Spinal cord (tissue), 10 donors: ENCODE results near the gene SPATA3. TPM values are rescaled to one million over a fixed set of nuclear protein-coding genes. Genes with fewer than 3 reads are reported as not detected.

ENCODE experiments used
- DNase-seq, 6 donors: peaks; one replicate each; pipeline versions ENCODE4 v3.0.0 to v3.0.0-alpha.2; 2013 to 2015; ENCODE audit warnings: low spot score in 6 of 6, low read depth in 4 of 6
- H3K27ac ChIP-seq: one replicate; pipeline ENCODE4 v1.5.1; 2013; ENCODE audit warnings: low read depth, low read length, control low read depth
- H3K27me3 ChIP-seq: one replicate; pipeline ENCODE4 v1.6.1; 2013; ENCODE audit warnings: low read length; ENCODE audit not compliant: control insufficient read depth, insufficient read depth
- H3K36me3 ChIP-seq: one replicate; pipeline ENCODE4 v1.6.1; 2013; ENCODE audit warnings: low read length; ENCODE audit not compliant: control insufficient read depth, insufficient read depth
- H3K4me1 ChIP-seq: one replicate; pipeline ENCODE4 v1.6.1; 2013; ENCODE audit warnings: low read length; ENCODE audit not compliant: control insufficient read depth, insufficient read depth
- H3K4me3 ChIP-seq: one replicate; pipeline ENCODE4 v1.5.1; 2013; ENCODE audit warnings: low read depth, low read length, control low read depth
- H3K9me3 ChIP-seq: one replicate; pipeline ENCODE4 v1.6.1; 2013; ENCODE audit warnings: low read length; ENCODE audit not compliant: control insufficient read depth, insufficient read depth
- WGBS: methylation state at CpG from one replicate; pipeline ENCODE4 v1.1.5; 2013; ENCODE audit warnings: missing lambda C conversion rate; ENCODE audit not compliant: insufficient coverage; 5-methylcytosine and 5-hydroxymethylcytosine counted together
- polyA plus RNA-seq, 2 donors: library from polyadenylated mRNA; unstranded; fragments of 120-200 nt; gene quantifications; one replicate each; pipeline ENCODE4 v1.2.1, GENCODE V29; 2013; ENCODE audit not compliant: insufficient read length in 2 of 2
- total RNA-seq, 2 donors: library from RNA; depleted of rRNA in 1 of 2; stranded (reverse); fragments of 120-200 nt in 1 of 2; fragments of >200 nt in 1 of 2; gene quantifications; one replicate each; pipeline versions ENCODE4 v1.2.3 to v1.2.4, GENCODE V29; 2013 to 2014
- donor health status: healthy.

SPATA3 gene
- total and polyA plus RNA-seq, 4 donors: not detected

DNA sequence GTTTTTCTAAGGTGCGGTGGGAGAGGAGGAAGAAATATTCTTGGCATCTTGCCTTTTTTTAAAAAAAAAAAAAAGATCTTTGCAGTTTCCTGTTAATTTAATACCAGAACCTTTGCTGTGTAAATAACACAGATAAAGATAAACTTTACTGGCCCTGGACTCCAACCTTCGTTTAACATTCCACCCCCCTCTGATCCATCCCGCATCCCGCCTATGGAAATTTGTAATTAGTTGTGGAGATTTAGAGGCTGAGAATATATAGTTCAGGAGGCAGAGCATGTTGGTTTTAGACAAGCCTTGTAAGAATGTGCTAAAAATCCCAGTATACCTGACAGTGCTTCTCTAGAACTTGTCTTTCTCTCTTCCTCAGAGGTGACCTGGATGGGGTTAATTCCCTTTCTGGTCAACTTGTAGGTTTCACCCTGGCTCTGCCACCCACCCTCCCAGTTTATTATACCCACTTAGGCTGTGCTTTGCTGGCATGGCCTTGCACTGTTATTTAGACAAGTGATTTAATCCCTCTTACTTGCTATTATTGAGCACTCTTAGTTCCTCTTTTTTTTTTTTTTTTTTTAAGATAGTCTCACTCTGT, 38.5 kb downstream of the SPATA3 start:
- Histone ChIP-seq H3K9me3 (no peaks in the 10 kb centered on the region), H3K27me3 (peaks cover 11% of the 10 kb centered on the region), H3K4me3 (no peak overlapping the region), H3K36me3 (peaks cover 1% of the 10 kb centered on the region), H3K4me1 (peaks cover 10% of the 10 kb centered on the region), H3K27ac (no peak overlapping the region)
- no CpG with 5 or more reads among the region's 4 CpGs for WGBS
- DNase-seq: no peak

GRCh38 chr2:231036131-231036530, 40.2 kb downstream of the SPATA3 start:
- Histone ChIP-seq H3K27me3 (peaks cover 11% of the 10 kb centered on the region), H3K9me3 (no peaks in the 10 kb centered on the region), H3K36me3 (peaks cover 4% of the 10 kb centered on the region), H3K27ac (no peak overlapping the region), H3K4me1 (peaks cover 12% of the 10 kb centered on the region), H3K4me3 (no peak overlapping the region)
- 50% methylated on average over 3 of the region's 4 CpGs for WGBS
- no peak for DNase-seq

- Histone ChIP-seq H3K36me3 (peaks cover 10% of the 10 kb centered on the region), H3K9me3 (no peaks in the 10 kb centered on the region), H3K27ac (no peak overlapping the region), H3K27me3 (peaks cover 11% of the 10 kb centered on the region), H3K4me3 (no peak overlapping the region), H3K4me1 (peaks cover 12% of the 10 kb centered on the region)
- WGBS: 60% methylated on average over 4 of the region's 12 CpGs
- no peak for DNase-seq
Observed at GRCh38 chr2:231036578-231037106, 40.7 kb downstream of the SPATA3 start.

- peak in 2 of 6 donors; percentile 61 to 63 for DNase-seq
- peaks cover 11% of the 10 kb centered on the region for H3K27me3 ChIP-seq
- peaks cover 15% of the 10 kb centered on the region for H3K36me3 ChIP-seq
- WGBS: under 1% methylated on average over 61 of the region's 61 CpGs
- H3K9me3 ChIP-seq: no peaks in the 10 kb centered on the region
- H3K27ac ChIP-seq: peak within 1 kb of the TSS; percentile 40
- H3K4me3 ChIP-seq: peak within 1 kb of the TSS; percentile 59
- H3K4me1 ChIP-seq: peaks cover 12% of the 10 kb centered on the region
Observed at GRCh38 chr2:231037202-231037730, 41.3 kb downstream of the SPATA3 start, which contains the start of gene C2orf72. Gene C2orf72 (plus strand): TSS chr2:231037523. CDS start chr2:231037566, 43 bp downstream.

DNA sequence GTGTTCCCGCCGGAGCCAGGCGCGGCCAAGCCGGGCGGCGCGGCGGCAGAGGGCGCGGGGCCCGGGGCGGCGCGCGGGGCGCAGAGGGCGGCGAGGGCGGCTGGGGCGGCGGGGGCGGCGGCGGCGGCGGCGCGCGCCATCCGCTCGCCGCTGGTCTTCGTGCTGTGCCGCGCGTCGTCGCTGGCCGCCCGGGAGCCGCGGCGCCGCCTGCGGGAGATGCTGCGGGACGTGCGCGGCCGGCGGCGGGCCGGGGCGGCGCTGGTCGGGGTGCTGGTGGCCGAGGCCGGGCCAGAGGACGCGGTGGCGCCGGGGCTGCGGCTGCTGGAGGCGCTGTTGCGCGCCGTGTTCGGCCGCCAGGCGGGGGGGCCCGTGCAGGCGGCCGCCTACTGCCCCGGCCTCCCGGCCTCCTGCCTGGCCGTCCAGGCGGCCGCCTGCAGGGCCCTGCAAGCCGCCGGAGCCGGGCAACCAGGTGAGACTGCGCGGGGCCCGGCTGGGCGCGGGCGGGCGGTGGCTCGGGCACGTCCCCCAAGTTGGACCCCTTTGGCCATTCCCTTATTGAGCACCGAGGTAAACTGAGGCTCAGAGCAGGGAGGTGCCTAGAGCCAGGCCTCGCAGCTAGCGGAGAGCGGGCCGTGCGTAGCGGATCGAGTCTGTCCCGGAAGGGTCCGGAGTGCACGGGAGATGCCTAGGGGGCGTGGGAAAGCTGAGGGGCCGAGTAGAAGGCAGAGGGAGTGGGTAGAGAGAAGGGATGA, 42.0 kb downstream of the SPATA3 start:
- peak in 2 of 6 donors; percentile 48 to 52 for DNase-seq
- Histone ChIP-seq H3K27me3 (peaks cover 8% of the 10 kb centered on the region), H3K9me3 (no peaks in the 10 kb centered on the region), H3K27ac (peak overlapping the region; percentile 40), H3K4me1 (peaks cover 12% of the 10 kb centered on the region), H3K4me3 (peak overlapping the region; percentile 59), H3K36me3 (peaks cover 16% of the 10 kb centered on the region)
- under 1% methylated on average over 104 of the region's 104 CpGs for WGBS

DNA sequence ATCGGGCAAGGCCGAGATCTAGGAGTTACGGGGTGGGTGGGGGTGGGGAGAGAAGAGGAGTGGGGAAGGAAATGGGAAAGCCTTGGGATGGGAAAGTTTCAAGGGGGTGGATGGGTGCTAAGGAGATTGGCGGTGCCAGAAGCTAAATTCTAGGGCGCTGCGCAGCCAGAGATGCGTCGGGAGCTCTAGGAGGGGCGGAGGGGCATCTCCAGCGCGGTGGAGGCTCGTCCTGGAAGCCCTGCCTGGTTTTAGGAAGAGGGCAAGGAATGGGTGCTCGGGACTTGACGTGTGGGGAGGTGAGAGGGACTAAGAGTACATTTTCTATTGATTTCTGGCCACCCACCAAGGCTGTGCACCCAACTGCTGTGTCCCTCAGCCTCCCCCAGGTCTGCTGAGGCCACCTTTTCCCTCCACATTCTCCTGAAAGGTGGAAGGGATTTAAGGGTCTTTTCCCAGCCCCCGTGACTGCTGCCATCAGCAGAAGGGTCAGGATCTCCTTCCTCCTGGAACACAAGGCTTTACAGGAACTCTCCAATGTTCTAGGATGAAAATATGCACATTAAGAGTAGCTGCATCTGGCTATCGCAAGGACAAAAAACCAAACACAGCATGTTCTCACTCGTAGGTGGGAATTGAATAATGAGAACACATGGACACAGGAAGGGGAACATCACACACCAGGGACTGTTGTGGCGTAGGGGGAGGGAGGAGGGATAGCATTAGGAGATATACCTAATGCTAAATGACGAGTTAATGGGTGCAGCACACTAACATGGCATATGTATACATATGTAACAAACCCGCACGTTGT, 42.8 kb downstream of the SPATA3 start:
- peak overlapping the region; percentile 59 for H3K4me3 ChIP-seq
- H3K9me3 ChIP-seq: no peaks in the 10 kb centered on the region
- H3K27ac ChIP-seq: peak overlapping the region; percentile 52
- peaks cover 8% of the 10 kb centered on the region for H3K27me3 ChIP-seq
- no peak for DNase-seq
- WGBS: 3% methylated on average over 12 of the region's 21 CpGs
- peaks cover 17% of the 10 kb centered on the region for H3K36me3 ChIP-seq
- H3K4me1 ChIP-seq: peaks cover 12% of the 10 kb centered on the region

DNA sequence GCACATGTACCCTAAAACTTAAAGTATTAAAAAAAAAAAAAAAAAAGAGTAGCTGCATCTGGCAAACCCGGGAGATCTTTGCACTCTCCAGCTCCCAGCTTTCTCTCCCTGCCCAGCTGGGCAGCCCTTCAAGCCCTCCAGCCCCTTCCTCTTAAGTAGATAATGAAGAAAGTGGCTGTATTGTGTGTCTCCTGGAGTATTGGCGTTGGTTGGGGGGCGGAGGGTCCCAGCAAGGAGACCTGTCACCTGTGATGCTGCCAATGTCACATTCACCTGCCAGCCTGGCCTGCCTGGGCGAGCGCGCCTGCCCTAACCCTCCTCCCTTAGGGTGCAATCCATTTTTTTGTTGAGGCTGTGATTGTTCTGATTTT, 43.4 kb downstream of the SPATA3 start:
- H3K4me3 ChIP-seq: no peak overlapping the region
- peaks cover 20% of the 10 kb centered on the region for H3K36me3 ChIP-seq
- H3K27me3 ChIP-seq: peaks cover 8% of the 10 kb centered on the region
- no peak overlapping the region for H3K27ac ChIP-seq
- DNase-seq: no peak
- H3K4me1 ChIP-seq: peaks cover 12% of the 10 kb centered on the region
- H3K9me3 ChIP-seq: no peaks in the 10 kb centered on the region
- WGBS: no CpG with 5 or more reads among the region's 6 CpGs

DNA sequence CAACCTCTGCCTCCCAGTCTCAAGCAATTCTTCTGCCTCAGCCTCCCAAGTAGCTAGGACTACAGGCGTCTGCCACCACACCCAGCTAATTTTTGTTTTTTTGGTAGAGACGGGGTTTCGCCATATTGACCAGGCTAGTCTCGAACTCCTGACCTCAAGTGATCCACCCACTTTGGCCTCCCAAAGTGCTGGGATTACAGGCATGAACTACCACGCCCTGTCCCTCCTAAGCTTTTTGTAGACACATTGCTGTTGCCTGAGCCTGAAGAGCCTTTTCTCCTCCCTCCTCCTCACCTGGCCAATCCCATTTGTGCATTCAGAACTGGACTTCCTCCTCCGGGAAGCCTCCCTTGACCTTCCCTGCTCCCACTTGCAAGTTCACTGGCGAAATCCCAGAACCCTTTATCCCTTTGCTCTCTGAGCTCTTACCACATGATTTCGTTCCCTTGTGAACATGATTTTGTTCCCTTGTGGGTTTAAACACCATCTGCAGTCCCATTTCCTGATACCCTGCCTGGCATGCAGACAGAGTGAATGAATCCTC, 44.0 kb downstream of the SPATA3 start:
- Histone ChIP-seq H3K27me3 (peaks cover 8% of the 10 kb centered on the region), H3K4me3 (no peak overlapping the region), H3K9me3 (no peaks in the 10 kb centered on the region), H3K36me3 (peaks cover 21% of the 10 kb centered on the region), H3K4me1 (peaks cover 12% of the 10 kb centered on the region), H3K27ac (no peak overlapping the region)
- DNase-seq: no peak
- 82% methylated on average over 8 of the region's 8 CpGs for WGBS

GRCh38 chr2:231041061-231041689, 45.3 kb downstream of the SPATA3 start:
- Histone ChIP-seq H3K27me3 (peaks cover 4% of the 10 kb centered on the region), H3K4me3 (no peak overlapping the region), H3K27ac (no peak overlapping the region), H3K4me1 (peaks cover 12% of the 10 kb centered on the region), H3K36me3 (peaks cover 21% of the 10 kb centered on the region), H3K9me3 (no peaks in the 10 kb centered on the region)
- no peak for DNase-seq
- WGBS: 72% methylated on average over 8 of the region's 8 CpGs
